Gastrocnemius medialis (tissue), 4 donors: ENCODE measurements around the gene CCDC107. TPM values are rescaled to one million over a fixed set of nuclear protein-coding genes. Genes with fewer than 3 reads are reported as not detected.

Experiments used
- ATAC-seq, 2 donors: fragments of 150-250 bp; one replicate each; pipeline ENCODE4 v1.9.1; 2016
- DNase-seq, 2 donors: peaks; one replicate each; pipeline ENCODE4 v3.0.0-alpha.2; 2019
- H3K27ac ChIP-seq, 4 donors: fragments of 200-600 bp; sonication (generic); 1 replicate in 1 of 4; 2 replicates in 3 of 4; pipeline ENCODE4 v1.5.1; 2016 to 2018; ENCODE audit warnings: mild to moderate bottlenecking in 2 of 4, moderate library complexity in 1 of 4
- H3K27me3 ChIP-seq, 3 donors: fragments of 200-600 bp; sonication (generic) in 2 of 3; 1 replicate in 1 of 3; 2 replicates in 2 of 3; pipeline versions ENCODE4 v1.5.1 to v1.6.0; 2016 to 2019; ENCODE audit warnings: mild to moderate bottlenecking in 1 of 3, moderate library complexity in 1 of 3
- H3K36me3 ChIP-seq, 2 donors: fragments of 200-600 bp; sonication (generic) in 1 of 2; one replicate each; pipeline ENCODE4 v1.5.1; 2017 to 2018
- H3K4me1 ChIP-seq, 2 donors: fragments of 200-600 bp; sonication (generic) in 1 of 2; one replicate each; pipeline ENCODE4 v1.5.1; 2016 to 2017; ENCODE audit warnings: mild to moderate bottlenecking in 2 of 2
- H3K4me3 ChIP-seq, 4 donors: fragments of 200-600 bp; sonication (generic) in 3 of 4; 1 replicate in 1 of 4; 2 replicates in 3 of 4; pipeline ENCODE4 v1.5.1; 2016 to 2019; ENCODE audit warnings: mild to moderate bottlenecking in 2 of 4
- H3K9me3 ChIP-seq, 3 donors: fragments of 200-600 bp; sonication (generic) in 2 of 3; 1 replicate in 1 of 3; 2 replicates in 2 of 3; pipeline ENCODE4 v1.5.1; 2016 to 2019
- CTCF ChIP-seq, 5 experiments: fragments of 450-650 bp in 3 of 5; fragments of 200-600 bp in 2 of 5; sonication (generic) in 2 of 5; IDR thresholded peaks in 4 of 5; conservative IDR thresholded peaks in 1 of 5; 1 replicate in 4 of 5; 2 replicates in 1 of 5; pipeline ENCODE4 v1.5.1; 2016 to 2019; ENCODE audit warnings: antibody characterized with exemption in 5 of 5, mild to moderate bottlenecking in 3 of 5, moderate library complexity in 3 of 5
- POLR2A ChIP-seq, 2 donors: fragments of 450-650 bp; IDR thresholded peaks; one replicate each; pipeline ENCODE4 v1.6.1; 2017; ENCODE audit warnings: antibody characterized with exemption in 2 of 2, mild to moderate bottlenecking in 2 of 2, moderate library complexity in 2 of 2
- in situ Hi-C, 4 donors: fragments of 200-750 bp; cut with MboI; loops; one replicate each; pipeline versions ENCODE4 v1.15.0 to v1.8.0; 2017; ENCODE audit warnings: low sequenced_read_pairs in 4 of 4
- intact Hi-C: fragments of 100-400 bp; cut with DNase I; formaldehyde crosslinking; loops from one replicate; pipeline ENCODE4 v1.15.1; 2023; ENCODE audit warnings: low total_unique reads
- total RNA-seq, 4 donors: library from RNA; depleted of rRNA; stranded (reverse); fragments of >200 nt; gene quantifications; one replicate each; pipeline versions ENCODE4 v1.1.0 to v1.2.3, GENCODE V29; 2016

Gene CCDC107
- total RNA-seq, 4 donors from 2014 or later = 21.9 to 45.3 (median 31.5) TPM

GRCh38 chr9:35679766-35680330, 21.8 kb downstream of the CCDC107 start:
- intact Hi-C loops = no loop called here
- no peak for DNase-seq
- H3K27ac ChIP-seq = no peak overlapping the region

GRCh38 chr9:35680331-35681105, 22.4 kb downstream of the CCDC107 start:
- peak overlapping the region in 2 of 4 donors; percentile 48 to 98 for H3K27ac ChIP-seq
- H3K27me3 ChIP-seq = no peaks in the 10 kb centered on the region
- TF ChIP-seq POLR2A (IDR thresholded peaks at IDR 0.05) (no peak), CTCF (IDR thresholded peaks at IDR 0.05 in 4 of 5, conservative IDR thresholded peaks at IDR 0.05 in 1 of 5) (no peak)
- in situ Hi-C loops (no loop called here), intact Hi-C loops (no loop called here)
- peak in 1 of 2 donors; percentile 5 for ATAC-seq
- H3K4me3 ChIP-seq = no peak overlapping the region
- H3K36me3 ChIP-seq = peaks cover 0 to 29% of the 10 kb centered on the region in 2 donors
- H3K4me1 ChIP-seq = peaks cover 5 to 25% of the 10 kb centered on the region in 2 donors
- DNase-seq = no peak
- no peaks in the 10 kb centered on the region for H3K9me3 ChIP-seq

More at GRCh38 chr9:35679766-35680330, 21.8 kb downstream of the CCDC107 start:
- no peaks in the 10 kb centered on the region for H3K9me3 ChIP-seq
- H3K27me3 ChIP-seq = no peaks in the 10 kb centered on the region
- peaks cover 0 to 19% of the 10 kb centered on the region in 2 donors for H3K4me1 ChIP-seq
- H3K36me3 ChIP-seq = peaks cover 0 to 22% of the 10 kb centered on the region in 2 donors
- TF ChIP-seq POLR2A (IDR thresholded peaks at IDR 0.05) = no peak
- no peak for TF ChIP-seq CTCF (IDR thresholded peaks at IDR 0.05 in 4 of 5, conservative IDR thresholded peaks at IDR 0.05 in 1 of 5)
- in situ Hi-C loops = no loop called here
- no peak for ATAC-seq
- no peak overlapping the region for H3K4me3 ChIP-seq

GRCh38 chr9:35681341-35682002, 23.4 kb downstream of the CCDC107 start:
- H3K4me1 ChIP-seq = peaks cover 15 to 23% of the 10 kb centered on the region in 2 donors
- DNase-seq = no peak
- no peak overlapping the region for H3K4me3 ChIP-seq
- in situ Hi-C loops (no loop called here), intact Hi-C loops (no loop called here)
- no peak for ATAC-seq
- peak overlapping the region; percentile 3 to 98 (median 49) for H3K27ac ChIP-seq
- H3K9me3 ChIP-seq = no peaks in the 10 kb centered on the region
- peaks cover 0 to 32% of the 10 kb centered on the region in 2 donors for H3K36me3 ChIP-seq
- TF ChIP-seq CTCF (IDR thresholded peaks at IDR 0.05 in 4 of 5, conservative IDR thresholded peaks at IDR 0.05 in 1 of 5) (no peak), POLR2A (IDR thresholded peaks at IDR 0.05) (no peak)
- H3K27me3 ChIP-seq = no peaks in the 10 kb centered on the region

- ATAC-seq = no peak
- peaks cover 20 to 28% of the 10 kb centered on the region in 2 donors for H3K4me1 ChIP-seq
These were observed 24.0 kb downstream of the CCDC107 start for GRCh38 chr9:35682051-35682450.

More at GRCh38 chr9:35682051-35682450, 24.0 kb downstream of the CCDC107 start:
- Histone ChIP-seq H3K27ac (peak overlapping the region; percentile 3 to 98 (median 49)), H3K9me3 (no peaks in the 10 kb centered on the region), H3K36me3 (peaks cover 0 to 32% of the 10 kb centered on the region in 2 donors), H3K4me3 (no peak overlapping the region), H3K27me3 (no peaks in the 10 kb centered on the region)
- in situ Hi-C loops = no loop called here
- no peak for DNase-seq
- intact Hi-C loops = no loop called here
- TF ChIP-seq CTCF (IDR thresholded peaks at IDR 0.05 in 4 of 5, conservative IDR thresholded peaks at IDR 0.05 in 1 of 5) (no peak), POLR2A (IDR thresholded peaks at IDR 0.05) (no peak)
